ELR (cell line): ENCODE results near the gene OTX1.
"Not testable (repeated sequence)": the region's sequence is repeated elsewhere in the genome, so short reads cannot be mapped to it uniquely, and the experiment has no call there.

Experiments used
- DNase-seq: peaks from one replicate; pipeline ENCODE4 v3.0.0-alpha.2; 2015; ENCODE audit warnings: low read depth

OTX1 gene

DNA sequence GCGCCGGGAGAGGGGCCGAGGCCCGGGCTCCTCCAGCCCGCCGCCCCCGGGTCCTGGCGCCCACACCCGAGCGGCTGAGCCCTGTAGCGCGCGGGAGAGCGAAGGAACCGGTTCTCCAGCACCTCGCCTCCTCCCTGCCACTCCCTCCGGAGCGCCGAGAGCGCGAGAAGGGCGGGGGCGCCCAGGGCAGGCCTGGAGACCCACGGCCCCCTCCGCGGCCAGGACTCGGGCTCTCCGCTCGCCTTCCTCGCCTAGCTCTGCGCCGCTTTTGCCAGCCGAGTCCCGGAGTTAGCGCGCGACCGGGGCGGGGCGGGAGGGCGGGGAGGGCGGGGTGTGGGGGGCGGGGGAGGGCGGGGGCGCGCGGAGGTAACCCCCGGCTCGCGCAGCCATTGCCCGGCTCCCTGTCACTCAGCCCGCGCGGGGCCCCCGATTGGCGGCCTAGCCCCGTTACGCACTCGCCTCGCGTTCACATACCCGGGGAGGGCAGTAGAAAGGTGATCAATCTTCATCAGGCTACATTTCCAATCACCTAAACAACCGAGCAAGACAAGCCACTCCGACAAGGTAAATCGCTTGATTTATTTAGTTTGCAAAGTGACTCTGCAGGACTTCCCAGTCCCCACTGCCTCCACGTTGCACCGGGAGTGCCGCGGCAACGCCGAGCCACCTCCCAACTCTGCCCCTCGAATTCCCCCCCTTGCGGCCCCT, at the start of gene OTX1:
Gene OTX1 (plus strand): TSS at position 497 of the 708 bp plus-strand sequence. CDS start 2,161 bp downstream, outside the sequence.
- peak; percentile 87 for DNase-seq

DNA sequence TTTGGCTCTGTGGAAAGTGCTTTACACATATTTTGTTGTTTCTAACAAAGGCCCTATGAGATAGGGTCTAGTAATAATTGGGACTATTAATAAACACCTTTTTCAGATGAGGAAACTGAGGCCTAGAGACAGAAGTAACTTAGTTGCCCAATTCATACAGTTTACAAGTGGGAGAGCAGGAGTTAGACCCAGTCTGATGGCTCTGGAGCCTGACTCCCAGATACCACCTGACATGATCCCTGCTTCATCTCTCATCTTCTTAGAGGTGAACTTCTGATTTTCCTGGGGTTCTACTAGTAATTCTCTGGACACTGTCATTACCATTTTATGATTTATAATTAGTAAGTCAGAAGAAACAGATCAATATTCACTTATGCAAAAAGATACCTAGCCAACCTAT, 49.1 kb upstream of the OTX1 start:
- DNase-seq, result no peak

DNA sequence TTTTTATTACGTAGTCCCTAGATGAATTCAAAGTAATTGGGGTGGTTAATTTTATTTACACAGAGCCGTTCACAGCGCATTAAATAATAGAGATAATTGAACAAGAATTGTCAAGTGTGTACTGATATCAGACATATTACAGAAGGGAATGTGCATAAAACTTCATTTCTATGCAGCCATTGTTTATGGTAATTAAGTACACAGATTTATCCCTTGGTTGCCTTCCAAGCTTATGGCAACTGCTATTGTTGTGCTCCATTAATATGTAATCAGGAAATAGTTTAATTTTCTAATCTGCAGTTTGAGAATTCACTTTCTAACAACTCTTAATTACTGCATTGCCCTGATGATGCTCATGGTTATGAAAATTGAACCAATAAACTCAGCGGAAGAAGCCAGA, 47.3 kb upstream of the OTX1 start:
- DNase-seq, result no peak

DNA sequence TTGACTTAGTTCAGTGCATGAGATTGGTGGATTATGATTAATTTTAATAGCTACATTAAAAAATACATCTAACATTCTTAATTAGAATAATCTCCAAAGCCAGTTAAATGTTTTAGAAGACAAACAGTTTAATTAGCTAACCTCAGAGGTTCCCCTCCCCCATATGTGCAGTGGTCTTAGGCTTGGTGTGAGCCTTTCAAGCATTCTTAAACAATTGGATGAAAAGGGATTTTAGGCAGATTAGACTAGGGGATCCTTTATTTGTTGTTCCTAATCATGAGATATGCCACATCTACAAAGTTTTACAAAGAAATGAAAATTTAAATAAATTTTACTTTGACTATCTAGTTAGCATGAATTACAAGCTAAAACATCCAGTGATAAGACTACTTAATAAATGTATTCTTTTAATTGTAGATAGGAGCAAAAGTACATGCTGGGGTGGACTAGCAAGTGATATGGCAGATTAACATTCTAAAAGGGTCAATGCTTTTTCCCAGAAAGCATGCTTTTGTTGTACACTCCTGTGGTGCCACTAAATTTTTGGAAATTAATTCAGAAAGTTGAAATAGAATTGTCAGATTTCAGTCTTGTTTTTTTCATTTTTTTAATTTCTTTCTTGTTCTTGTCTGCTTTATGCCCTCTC, 42.7 kb upstream of the OTX1 start:
- no peak for DNase-seq

DNA sequence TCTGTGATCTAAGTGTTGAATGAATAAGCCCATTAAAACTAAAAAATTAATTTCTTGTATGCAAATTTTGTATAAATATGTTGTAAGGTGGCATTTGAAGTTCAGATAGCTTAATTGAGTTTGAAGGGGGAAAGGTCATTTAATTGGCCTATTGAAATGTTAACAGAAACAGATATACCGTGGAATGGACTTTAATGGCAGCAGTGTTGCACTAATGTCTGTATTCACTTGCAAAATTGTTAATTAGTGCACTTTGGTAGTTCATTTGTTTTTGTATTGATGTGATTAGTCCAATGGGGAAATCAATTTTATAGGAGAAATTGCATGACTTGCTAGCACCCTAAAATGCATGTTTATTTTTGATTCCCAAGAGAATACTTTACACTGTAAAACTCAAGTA, 41.8 kb upstream of the OTX1 start:
- no peak for DNase-seq

DNA sequence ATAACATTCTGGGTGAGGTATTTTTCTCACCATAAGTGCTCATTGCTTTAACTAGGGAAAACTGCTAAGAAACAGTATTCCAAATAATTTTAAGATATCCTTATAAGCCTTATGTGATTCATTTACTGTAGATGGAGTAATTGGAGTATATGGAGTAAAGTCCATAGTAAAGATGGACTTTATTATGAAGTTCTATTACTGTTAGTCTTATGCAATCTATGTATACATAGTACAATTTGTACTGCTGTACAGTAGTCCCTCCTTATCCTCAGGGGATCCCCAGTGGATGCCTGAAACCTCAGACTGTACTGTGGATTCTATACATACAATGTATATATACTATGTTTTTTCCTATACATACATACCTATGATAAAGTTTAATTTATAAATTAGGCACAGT, 41.1 kb upstream of the OTX1 start:
- DNase-seq, result no peak

DNA sequence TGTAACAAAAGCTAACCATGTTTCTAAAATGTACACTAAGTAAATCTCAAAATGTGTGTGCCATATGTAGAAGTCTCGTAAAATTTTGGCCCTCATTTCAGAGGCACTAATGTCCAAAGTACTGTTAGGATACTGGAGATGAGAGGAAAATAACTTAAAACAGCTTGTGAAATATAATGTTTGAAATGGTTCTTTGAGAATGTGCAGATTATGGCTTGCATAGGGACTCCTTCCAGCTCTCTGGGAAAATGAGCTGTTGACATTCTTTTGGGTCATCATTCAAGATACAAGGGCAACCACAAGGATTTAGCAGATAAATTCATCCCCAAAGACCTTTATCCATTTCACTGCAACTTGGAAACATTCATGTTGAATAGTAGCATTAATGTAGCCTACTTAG, 38.1 kb upstream of the OTX1 start:
- no peak for DNase-seq

DNA sequence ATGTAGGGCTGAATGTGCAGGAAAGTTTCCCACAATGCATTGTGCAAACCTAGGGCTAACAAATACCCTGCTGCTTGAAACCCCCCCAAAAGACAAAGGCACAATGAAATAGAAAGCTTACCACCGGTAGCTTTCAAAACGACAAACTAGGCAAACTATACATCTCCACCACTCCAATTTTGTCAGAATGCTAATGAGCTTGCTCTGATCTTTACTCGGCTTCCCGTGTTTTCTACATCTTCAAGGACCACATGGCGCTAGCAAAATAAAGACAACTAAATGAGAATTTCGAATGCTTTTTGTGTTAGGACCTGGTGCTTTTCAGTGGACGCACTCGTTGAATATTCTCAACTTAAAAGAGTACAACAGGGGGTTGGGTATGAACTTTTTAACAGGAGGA, 37.2 kb upstream of the OTX1 start:
- DNase-seq, result no peak

DNA sequence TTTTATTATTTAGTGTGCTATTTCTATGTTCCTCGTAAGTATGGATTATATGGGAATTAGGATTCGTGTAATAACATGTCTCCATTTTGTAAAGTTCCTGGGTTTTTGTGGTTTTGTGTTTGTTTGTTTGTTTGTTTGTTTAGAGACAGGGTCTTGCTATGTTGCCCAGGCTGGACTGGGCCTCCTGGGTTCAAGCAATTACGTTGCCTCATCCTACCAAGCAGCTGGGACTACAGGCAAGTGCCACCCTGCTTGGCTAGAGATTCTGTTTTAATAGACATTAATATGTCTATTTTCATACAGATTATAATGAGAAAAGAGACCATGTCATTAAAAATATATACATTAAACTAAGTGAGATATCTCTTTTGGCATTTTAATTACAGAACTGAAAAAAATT, 35.2 kb upstream of the OTX1 start:
- no peak for DNase-seq

DNA sequence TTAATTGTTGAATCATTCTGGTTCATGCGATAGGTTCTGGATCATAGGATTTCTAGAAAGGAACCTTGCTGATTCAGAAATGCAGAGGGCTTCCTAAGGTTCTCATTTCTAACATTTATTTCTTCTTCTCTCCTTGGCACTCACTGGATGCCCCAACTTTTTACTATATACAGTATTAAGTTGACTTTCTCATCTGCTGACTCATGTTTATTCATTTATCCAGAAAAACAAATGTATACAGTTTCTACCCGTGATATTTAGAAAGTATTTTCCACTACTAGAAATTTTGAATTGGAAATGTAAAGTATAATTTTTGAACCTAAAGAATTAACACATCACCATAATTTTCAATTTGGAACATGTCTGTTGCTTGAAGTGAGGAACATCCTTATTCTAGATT, 32.2 kb upstream of the OTX1 start:
- no peak for DNase-seq

DNA sequence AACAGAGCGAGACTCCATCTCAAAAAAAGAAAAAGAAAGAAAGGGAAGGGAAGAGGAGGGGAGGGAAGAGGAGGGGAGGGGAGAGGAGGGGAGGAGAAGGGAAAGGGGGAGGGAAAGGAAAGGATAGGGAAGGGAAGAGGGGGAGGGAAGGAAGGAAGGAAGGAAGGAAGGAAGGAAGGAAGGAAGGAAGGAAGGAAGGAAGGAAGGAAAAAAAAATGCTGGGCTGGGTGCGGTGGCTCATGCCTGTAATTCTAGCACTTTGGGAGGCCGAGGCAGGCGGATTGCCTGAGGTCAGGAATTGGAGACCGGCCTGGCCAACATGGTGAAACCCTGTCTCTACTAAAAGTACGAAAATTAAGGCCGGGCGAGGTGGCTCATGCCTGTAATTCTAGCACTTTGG, 30.9 kb upstream of the OTX1 start:
- DNase-seq, result not testable (repeated sequence)

DNA sequence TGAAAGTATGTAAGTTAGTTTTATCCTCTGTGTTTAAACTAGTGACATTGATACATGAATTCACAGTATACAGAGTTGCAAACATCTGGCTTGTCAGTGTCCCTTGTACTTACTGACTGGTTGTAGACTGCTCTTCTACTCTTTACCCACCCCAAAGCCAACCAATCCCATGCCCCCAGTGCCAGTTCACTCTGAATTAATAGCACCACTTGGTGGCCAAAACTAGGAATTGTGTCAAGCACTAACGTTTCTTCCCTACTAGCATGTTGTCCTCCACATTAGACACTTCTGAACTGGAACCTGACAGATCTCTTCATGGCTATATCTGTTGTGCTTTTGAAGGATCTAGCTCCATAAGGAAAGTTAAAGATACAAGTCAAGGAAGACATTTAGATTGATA, 27.2 kb upstream of the OTX1 start:
- peak; percentile 71 for DNase-seq

DNA sequence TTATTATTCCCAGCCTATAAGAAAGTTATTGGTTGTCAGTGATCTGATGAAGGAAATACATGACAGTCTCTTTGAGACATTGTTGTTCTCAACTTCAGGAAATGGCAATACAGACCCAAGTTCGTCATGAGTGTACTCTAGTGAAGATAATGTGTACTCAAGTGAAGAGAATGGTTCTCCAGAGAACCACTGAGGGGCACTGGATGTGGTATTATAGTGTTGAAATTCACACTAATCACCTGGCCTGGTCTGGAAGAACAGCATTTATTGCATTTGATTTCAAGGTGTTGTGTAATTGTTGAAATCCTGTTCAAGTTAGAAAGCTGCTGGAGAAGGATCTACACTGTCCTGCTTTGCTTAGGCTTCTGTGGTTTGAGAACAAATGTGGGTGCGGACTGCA, 23.4 kb upstream of the OTX1 start:
- DNase-seq, result no peak

DNA sequence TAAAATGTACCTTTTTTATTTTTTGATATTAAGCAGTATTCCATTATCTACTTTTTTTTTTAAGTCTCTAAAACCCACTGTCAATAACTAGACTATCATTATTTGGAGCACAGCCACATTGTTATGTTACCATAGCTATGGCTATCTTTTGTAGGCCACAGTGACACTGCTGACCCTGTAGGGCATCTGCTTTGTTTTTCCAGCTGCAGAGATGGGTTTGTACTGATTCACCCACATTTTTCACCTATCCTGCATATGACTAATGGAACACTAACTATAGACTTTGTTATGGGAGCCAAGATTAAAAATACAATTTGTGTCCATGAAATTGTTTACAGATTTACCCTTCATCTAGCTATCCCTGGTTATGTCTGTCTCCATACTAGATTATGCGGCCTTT, 21.6 kb upstream of the OTX1 start:
- peak; percentile 35 for DNase-seq

DNA sequence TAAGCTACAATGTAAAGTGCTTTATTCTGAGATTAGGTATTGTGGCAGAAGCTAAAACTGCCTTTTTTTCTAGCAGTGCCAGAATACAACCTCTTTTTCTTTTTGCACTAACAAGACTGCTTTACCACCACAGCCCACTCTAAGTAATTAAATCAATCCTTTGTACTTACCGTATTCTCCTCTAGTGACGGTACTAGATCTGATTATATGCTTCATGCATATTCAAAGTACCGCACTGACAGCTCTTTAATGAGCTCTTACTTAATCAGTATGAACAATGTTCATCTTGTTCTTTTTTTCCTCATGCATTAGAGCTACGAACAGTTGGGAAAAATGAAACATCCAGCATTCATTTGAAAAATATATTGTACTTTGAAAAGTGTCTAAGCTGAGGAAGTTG, 16.1 kb upstream of the OTX1 start:
- no peak for DNase-seq

DNA sequence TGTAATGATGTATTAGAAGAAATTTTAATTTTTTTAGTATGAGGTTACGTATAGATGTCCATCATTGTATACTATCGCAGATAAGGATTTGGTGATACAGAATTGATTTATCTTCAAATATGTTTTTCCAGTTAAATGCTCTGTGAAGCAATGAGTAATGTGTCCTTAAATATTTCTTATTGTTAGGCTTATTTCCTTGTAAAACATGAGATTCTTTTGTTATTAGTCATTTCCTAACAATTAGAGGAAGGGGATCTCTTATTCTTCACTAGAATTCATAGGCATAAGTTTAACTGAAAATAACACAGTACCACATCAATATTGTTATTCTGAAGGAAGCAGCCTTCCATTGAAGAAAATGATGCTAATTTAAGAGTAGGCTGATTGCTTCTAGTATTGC, 15.5 kb upstream of the OTX1 start:
- peak; percentile 33 for DNase-seq

DNA sequence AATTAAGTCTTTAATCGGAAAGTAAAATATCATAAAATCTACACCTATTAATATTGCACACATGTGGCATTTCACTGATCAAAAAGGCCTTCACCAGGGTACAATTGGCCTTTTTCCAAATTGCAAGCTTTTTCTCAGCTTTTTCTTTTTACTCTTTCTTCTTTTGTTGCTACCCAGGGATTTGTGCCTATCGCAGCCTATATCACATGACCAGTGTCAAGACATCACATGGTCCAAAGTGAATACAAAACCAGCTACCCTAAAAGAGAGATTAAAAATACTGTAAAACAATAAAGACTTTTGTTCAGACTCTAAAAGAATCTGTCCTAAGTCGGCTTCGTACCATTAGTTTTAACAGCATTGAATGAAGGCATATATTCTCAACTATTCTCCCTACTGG, 15.0 kb upstream of the OTX1 start:
- no peak for DNase-seq

DNA sequence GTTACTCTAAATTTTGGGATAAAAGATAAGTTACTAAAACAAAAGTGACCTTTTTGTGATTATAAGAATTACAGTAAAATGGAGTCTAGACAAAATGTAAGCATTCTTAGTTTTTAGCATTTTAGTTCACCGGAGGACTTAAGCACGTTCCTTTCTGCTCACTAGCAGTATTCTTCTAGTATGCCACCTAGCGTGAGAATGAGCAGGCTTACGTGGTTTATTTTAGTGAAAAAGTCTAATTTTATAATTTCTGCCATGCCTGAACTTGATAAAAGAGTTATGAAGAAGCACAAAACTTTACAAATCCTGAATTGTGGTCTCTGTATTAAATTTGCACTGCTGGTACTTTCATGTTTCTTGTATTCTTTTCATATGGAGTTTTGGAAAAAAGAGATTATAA, 12.6 kb upstream of the OTX1 start:
- DNase-seq, result no peak

DNA sequence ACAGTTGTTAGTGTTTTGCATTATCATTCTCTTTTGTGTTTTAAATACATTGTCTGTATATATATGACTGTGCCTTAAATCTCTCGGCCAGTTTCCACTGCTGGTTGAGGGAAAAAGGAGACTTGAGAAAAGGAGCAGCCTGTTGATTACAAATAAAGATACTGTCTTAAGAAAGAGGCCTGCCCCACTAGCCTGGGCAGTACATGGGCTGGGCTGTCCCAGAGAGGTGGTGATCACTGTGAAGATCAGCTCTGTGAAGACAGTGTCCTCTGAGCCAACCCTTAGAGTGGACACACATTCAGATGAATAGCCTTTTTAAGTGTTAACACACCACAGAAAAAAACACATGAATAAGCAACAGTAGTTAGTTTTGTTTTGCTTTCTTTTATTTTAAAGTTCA, 10.0 kb upstream of the OTX1 start:
- no peak for DNase-seq

DNA sequence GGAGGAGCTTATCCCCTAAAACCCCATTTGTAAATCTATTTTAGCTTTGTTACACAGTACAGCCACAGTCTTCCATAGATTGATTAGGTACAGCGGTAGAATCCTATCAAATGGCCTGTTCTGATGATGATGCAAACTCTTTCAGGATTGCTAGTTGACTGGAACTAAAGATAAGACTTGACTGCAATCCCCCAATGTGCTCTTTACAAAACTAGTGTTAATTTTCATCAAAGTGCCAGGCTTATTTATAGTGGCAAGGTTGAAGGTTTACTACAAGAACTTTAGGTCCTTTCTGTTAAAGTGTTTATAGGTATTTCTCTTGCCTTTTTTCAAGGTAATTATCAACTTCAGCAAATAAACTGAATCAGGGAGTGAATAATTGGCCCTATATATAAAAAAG, 9.0 kb upstream of the OTX1 start:
- no peak for DNase-seq

DNA sequence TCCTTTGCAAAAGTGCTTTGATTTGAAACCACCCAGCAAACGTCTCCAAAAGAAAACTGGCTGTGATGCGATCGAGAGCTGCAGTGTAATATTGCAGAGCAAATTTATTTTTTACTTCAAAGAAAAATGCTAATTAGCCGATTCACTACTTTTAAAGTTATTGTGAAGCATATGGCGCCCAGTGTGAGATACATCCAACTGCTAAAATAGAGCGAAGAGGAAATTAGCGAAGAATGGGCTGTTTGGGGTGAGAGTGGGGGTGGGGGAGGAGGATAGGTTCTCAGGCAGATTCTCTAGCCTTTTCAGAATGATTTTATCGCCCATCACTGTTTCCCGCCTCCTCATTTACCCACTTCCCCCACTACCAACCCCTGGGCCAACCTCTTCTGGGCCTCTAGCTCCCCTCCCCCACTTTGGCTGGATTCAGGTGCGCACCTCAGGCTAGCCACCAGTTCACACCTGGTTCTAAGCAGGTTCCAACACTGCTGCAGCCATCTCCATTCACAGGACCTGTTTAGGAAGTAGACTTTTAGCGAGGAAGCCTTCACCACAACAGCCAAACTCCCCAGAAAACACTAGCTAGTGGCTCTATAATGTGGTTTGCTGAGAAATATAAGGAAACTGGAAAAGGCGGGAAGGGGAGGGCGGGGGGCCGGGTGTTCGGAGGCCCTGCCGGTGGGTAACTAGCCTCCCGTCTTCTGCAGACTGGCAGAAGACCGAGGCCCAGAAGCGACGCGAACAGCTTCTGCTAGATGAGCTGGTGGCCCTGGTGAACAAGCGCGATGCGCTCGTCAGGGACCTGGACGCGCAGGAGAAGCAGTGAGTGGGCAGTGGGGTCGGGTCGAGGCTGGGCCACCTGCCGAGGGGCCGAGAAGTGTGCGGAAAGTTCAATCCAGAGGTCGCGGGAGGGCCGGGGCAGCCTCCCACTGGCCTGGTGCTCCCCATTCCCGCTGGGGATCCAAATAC, 6.0 kb upstream of the OTX1 start:
- no peak for DNase-seq

DNA sequence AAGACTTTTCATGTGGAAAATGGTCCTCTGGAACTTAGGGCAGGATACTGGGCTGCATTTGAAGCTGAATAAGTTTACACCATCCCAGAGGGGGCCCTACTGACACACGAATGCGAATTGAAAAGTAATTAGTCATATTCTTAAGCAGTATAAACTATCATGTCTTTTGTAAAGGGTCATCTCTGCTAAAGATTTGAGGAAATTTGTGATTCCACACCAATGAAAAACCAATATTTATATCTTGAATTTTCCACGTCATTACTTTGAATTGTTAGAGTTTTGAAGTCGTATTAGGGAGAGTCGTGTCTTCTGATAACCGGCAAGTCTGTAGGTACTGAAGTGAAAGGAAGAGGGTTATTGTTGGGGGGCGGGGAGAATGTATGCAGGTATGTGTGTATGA, 4.1 kb upstream of the OTX1 start:
- DNase-seq, result no peak

DNA sequence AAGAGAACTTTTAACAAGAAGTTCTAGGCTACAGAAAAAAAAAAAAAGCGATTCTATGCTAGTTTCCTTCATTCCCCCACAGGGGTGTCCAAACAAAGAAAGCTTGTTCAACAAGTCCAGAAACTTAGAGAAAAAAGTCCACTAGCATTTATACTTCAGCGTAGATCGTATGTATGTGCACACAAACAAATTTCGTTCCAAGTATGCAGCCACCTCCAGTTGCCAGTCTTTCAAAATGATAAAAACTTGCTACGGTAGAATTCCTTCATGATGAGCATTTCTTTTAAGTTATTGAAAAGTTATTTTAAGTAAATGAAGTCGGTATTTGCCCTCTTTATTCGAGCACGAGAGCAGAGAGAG, 3.7 kb upstream of the OTX1 start:
- no peak for DNase-seq
